Stimulated activated CD4-positive, alpha-beta T cell treated with anti-CD3 and anti-CD28 coated beads, TNF-alpha, amount 100 ng/mL, for 1 hour (primary cell): Measurements from ENCODE around the gene CXXC4.

Experiments used
- DNase-seq, 3 donors: peaks; one replicate each; pipeline ENCODE4 v3.0.0-alpha.2; 2020; ENCODE audit warnings: low read depth in 3 of 3, low spot score in 1 of 3

Gene CXXC4

DNA sequence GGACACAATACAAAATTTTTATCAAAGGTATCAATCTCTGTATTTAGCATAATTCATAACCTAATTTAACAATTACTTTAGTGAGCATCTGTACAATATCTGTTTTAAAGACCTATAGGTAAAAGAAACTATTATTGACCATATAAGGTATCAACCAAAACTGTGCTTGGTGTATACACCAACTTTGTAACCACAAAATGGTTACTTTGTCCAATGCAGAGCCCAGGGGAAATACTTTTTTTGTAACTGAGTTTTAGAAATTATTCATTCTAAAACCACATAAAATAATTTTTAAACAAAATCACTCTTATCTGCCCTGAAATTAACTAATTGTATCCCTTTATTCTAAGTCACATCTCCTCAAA, 5.0 kb downstream of the CXXC4 start:
- no peak for DNase-seq

DNA sequence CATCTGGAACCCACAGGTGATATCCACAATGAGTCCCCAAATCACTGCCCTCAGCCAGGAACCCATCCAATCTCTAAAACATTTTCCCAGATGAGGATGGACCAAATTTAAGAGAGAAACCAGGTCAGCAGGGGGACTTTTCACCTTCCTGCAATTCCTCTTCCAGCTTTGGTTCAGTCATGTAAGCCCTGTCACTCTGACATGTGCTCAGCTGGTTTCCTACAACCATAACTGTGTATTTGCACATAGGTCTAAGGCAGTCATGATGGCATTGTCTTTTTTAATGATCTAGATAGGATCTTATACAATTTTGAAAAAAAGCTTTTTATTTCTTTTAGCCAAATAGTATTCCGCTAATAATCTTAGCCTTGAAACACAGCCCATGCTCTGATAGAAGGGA, 6.5 kb downstream of the CXXC4 start:
- DNase-seq, result no peak

GRCh38 chr4:104486716-104487504, 7.8 kb downstream of the CXXC4 start:
- DNase-seq, result no peak

- DNase-seq, result no peak
Measured at GRCh38 chr4:104475652-104476051, 19.0 kb downstream of the CXXC4 start.

DNA sequence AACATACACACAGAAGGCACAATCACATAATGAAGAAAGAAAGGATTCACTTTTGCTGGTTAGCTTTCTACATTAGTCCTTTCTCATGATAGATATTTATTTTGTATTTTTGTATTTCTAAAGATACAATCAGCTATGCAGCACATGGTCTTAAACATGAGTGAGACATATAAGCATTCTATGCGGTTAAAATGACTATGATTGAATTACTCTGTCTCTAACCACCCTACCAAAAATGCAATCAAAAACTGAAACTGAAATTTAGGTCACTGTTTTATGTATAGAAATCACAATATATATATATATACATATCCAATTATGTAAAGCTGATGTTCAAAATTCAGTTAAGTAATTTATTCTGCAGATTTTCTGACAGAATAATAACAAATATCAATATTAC, 21.9 kb downstream of the CXXC4 start:
- no peak for DNase-seq

- DNase-seq, result no peak
Measured at GRCh38 chr4:104470770-104471169, 23.9 kb downstream of the CXXC4 start.

- no peak for DNase-seq
Measured at GRCh38 chr4:104469794-104470193, 24.9 kb downstream of the CXXC4 start.

- DNase-seq, result no peak
Measured at GRCh38 chr4:104465619-104466018, 29.1 kb downstream of the CXXC4 start.

DNA sequence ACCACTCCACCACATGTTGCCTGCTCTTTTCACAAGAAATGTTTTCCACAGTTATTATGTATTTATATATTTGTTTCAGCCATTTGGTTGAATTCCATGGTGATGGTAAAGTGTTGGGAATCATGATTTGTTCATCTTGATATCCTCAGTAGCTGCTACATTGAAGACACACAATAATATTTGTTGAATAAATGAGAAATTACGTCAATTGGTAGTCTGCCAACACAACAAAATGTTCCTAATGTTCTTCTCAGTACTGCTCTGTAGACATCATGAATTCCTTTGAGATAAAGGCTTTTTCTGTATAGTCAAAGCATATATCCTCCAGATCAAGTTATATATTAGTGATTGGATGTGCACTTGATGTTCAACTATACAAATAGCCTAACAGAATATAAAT, 29.5 kb downstream of the CXXC4 start:
- no peak for DNase-seq

DNA sequence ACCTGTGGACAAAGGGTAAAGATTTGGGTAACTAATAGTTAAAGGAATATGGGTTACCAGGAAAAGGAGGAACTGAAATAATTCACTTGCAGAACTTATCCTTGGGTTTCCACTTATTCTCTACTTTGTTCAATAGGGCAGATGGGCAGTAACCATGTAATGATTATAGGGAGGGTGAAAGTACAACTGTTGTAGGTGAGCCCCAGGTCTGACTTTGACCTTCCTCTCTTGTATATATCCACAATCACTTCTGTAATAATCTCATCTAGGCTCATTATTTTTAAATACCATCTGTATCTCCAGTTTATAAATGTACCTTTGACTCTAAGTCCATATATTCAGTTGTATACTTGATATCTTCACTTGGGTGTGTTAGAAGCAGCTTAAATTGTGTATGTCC, 32.1 kb downstream of the CXXC4 start:
- no peak for DNase-seq

GRCh38 chr4:104457308-104457981, 37.2 kb downstream of the CXXC4 start:
- no peak for DNase-seq

GRCh38 chr4:104451573-104451972, 43.1 kb downstream of the CXXC4 start:
- DNase-seq, result no peak

GRCh38 chr4:104449537-104449936, 45.2 kb downstream of the CXXC4 start:
- DNase-seq, result no peak

- no peak for DNase-seq
Measured at GRCh38 chr4:104447294-104447693, 47.4 kb downstream of the CXXC4 start.

GRCh38 chr4:104446431-104447278, 48.0 kb downstream of the CXXC4 start:
- DNase-seq, result no peak

GRCh38 chr4:104444685-104445084, 50.0 kb downstream of the CXXC4 start:
- DNase-seq, result no peak

DNA sequence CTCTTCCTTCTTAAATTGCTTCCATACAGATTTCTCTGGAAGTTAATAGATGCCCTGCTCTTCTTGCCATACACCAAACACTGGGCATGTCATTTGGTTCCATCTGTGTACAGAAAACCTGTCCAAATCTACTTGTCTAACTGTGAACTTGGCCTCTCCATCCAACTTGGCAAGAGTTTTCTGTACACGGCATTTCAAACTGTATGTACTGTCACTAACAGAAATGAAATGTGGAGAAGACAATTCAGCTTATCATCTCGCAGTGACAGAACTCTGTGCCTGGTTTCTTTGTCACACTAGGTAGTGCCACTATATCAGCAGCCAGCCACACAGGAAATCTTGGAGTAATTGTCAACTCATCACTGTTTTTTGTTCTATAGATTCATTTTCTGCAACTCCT, 58.2 kb downstream of the CXXC4 start:
- DNase-seq, result no peak

- no peak for DNase-seq
Measured at GRCh38 chr4:104429150-104429741, 65.4 kb downstream of the CXXC4 start.

DNA sequence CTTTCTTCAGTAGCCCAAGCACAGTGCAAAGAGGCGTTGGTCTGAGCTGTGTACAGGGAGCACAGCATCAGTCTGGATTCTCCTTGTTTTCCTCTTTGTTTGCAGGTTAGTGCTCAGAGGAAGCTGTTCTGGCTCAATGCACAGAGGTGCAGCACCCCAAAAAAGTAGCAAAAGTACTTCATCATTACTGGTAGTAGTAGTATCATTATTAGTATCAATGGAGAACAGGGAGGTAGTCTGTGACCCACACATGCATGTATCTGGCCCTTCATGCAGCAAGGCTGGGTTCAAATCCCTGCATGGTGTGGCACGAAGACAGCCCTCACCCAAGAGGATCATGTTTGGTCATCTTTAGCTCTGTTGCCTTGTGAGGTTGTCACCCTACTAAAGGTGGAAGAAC, 68.7 kb downstream of the CXXC4 start:
- DNase-seq, result no peak

- no peak for DNase-seq
Measured at GRCh38 chr4:104424989-104425388, 69.7 kb downstream of the CXXC4 start.

DNA sequence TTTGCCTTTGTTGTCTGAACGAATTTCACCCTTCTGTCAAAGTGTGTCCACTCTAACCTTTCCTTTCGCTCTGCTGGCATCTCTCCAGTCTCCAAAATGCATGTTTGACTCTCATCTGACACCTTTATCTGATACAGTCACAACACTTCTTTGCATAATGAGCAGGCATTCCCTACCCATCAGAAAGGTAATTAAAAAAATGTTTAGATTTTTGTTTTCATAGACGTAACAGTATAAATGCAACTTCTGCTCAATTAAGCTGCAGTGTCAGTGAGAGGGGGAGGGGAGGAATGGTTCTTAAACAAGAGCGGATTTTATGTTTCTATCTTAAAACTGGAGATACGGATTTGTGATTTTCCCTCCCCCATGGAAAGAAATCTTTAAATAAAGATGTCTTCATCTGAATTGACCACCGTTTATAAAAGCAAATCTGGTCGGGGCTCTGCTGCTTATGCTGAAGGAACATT, 70.2 kb downstream of the CXXC4 start:
- DNase-seq, result no peak
